Ascending aorta (tissue), 2 donors: Measurements from ENCODE around the gene NBL1. TPM values are rescaled to one million over a fixed set of nuclear protein-coding genes. Genes with fewer than 3 reads are reported as not detected.

ENCODE experiments used
- DNase-seq, 2 donors: peaks; one replicate each; pipeline ENCODE4 v3.0.0-alpha.2; 2019; ENCODE audit warnings: low spot score in 2 of 2
- H3K27ac ChIP-seq, 2 donors: fragments of 200-600 bp; sonication (generic); one replicate each; pipeline ENCODE4 v1.5.1; 2016 to 2017; ENCODE audit warnings: mild to moderate bottlenecking in 1 of 2
- H3K27me3 ChIP-seq: fragments of 200-600 bp; sonication (generic); one replicate; pipeline ENCODE4 v1.5.1; 2017
- H3K36me3 ChIP-seq, 2 donors: fragments of 200-600 bp; sonication (generic); one replicate each; pipeline ENCODE4 v1.5.1; 2016
- H3K4me1 ChIP-seq, 2 donors: fragments of 200-600 bp; sonication (generic); one replicate each; pipeline ENCODE4 v1.5.1; 2016 to 2017; ENCODE audit warnings: mild to moderate bottlenecking in 1 of 2
- H3K4me3 ChIP-seq, 2 donors: fragments of 200-600 bp; sonication (generic); one replicate each; pipeline ENCODE4 v1.5.1; 2016 to 2017; ENCODE audit warnings: mild to moderate bottlenecking in 1 of 2
- H3K9me3 ChIP-seq, 2 donors: fragments of 200-600 bp; sonication (generic); one replicate each; pipeline ENCODE4 v1.5.1; 2016
- intact Hi-C: fragments of 100-400 bp; cut with DNase I; formaldehyde crosslinking; loops from one replicate; pipeline ENCODE4 v1.15.1; 2023
- total RNA-seq: library from RNA; depleted of rRNA; stranded (reverse); fragments of >200 nt; gene quantifications from one replicate; pipeline ENCODE4 v1.1.0, GENCODE V29; 2016
- TF ChIP-seq, protein P1 (sequence below), 3 experiments: fragments of 200-600 bp in 2 of 3; fragments of 450-650 bp in 1 of 3; sonication (generic) in 2 of 3; IDR thresholded peaks; one replicate each; pipeline ENCODE4 v1.5.1; 2016 to 2019; ENCODE audit warnings: antibody characterized with exemption in 3 of 3, mild to moderate bottlenecking in 1 of 3, moderate library complexity in 1 of 3

Gene NBL1
- total RNA-seq, 1 donor from 2014 or later: 157 TPM

DNA sequence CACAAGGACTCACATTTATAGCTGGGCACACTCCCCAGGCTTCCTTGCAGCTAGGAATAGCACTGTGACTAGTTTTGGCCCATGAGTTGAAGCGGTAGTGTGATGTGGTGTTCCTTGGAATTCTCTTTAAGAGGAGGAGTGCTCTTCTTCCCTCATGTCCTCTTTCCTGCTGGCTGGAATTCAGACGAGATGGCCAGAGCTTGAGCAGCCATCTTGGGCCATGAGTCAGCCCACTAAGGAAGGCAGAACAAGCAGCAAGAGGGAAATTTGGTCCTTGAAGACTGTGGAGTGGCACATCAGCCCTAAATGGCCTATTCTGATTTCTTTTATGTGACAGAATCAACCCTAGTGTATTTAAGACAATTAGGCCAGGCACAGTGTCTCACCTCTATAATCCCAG is 40.6 kb downstream of the NBL1 start:
- Histone ChIP-seq H3K27ac (no peak overlapping the region), H3K9me3 (no peaks in the 10 kb centered on the region), H3K4me1 (no peaks in the 10 kb centered on the region), H3K27me3 (no peaks in the 10 kb centered on the region), H3K4me3 (no peak overlapping the region), H3K36me3 (peaks cover 48 to 51% of the 10 kb centered on the region in 2 donors)
- intact Hi-C loops: no loop called here
- DNase-seq: no peak
- TF ChIP-seq, protein P1, sequence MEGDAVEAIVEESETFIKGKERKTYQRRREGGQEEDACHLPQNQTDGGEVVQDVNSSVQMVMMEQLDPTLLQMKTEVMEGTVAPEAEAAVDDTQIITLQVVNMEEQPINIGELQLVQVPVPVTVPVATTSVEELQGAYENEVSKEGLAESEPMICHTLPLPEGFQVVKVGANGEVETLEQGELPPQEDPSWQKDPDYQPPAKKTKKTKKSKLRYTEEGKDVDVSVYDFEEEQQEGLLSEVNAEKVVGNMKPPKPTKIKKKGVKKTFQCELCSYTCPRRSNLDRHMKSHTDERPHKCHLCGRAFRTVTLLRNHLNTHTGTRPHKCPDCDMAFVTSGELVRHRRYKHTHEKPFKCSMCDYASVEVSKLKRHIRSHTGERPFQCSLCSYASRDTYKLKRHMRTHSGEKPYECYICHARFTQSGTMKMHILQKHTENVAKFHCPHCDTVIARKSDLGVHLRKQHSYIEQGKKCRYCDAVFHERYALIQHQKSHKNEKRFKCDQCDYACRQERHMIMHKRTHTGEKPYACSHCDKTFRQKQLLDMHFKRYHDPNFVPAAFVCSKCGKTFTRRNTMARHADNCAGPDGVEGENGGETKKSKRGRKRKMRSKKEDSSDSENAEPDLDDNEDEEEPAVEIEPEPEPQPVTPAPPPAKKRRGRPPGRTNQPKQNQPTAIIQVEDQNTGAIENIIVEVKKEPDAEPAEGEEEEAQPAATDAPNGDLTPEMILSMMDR (IDR thresholded peaks at IDR 0.05): no peak

DNA sequence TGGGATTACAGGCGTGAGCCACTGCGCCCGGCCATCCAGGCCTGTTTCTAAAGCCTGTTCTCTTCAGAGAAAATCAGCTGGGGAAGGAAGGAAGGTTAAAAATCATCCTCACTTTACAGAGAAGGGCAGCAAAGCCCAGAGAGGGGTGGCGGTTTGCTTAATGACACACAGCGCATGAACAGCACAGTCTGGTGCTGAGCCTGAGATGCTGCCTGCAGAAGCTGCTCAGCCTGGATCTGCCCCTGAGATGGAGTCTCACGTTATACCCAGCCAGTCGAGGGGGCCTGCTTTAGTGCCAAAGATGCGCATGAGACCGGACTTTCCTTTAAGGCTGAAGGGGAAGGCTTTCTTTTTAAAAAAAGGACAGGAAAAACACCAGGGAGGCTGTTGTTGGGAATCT is 41.9 kb downstream of the NBL1 start:
- DNase-seq: no peak
- H3K4me1 ChIP-seq: no peaks in the 10 kb centered on the region
- intact Hi-C loops: no loop called here
- H3K27me3 ChIP-seq: no peaks in the 10 kb centered on the region
- H3K9me3 ChIP-seq: no peaks in the 10 kb centered on the region
- H3K4me3 ChIP-seq: no peak overlapping the region
- H3K36me3 ChIP-seq: peaks cover 55 to 57% of the 10 kb centered on the region in 2 donors
- TF ChIP-seq, protein P1 (IDR thresholded peaks at IDR 0.05): no peak
- no peak overlapping the region for H3K27ac ChIP-seq

DNA sequence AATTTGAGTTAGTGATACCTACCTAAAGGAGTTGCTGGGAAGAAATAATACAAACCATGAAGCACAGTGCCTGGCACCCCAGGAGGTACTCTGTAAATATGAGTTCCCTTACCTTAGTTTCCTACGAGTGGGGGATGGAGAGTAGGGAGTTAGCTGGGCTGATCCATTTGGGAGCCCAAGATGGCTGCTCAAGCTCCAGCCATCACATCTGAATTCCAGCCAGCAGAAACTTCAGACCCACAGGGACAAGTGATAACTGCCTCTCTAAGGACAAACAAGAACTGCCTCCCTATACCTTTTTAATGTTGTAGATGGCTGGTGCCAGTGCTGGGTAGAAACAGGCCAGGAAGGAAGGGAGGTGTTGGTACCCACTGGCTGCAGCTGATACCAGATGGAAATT is 43.3 kb downstream of the NBL1 start:
- intact Hi-C loops: no loop called here
- peaks cover 52 to 59% of the 10 kb centered on the region in 2 donors for H3K36me3 ChIP-seq
- TF ChIP-seq, protein P1 (IDR thresholded peaks at IDR 0.05): no peak
- no peaks in the 10 kb centered on the region for H3K27me3 ChIP-seq
- no peaks in the 10 kb centered on the region for H3K9me3 ChIP-seq
- no peak for DNase-seq
- H3K4me3 ChIP-seq: no peak overlapping the region
- H3K27ac ChIP-seq: no peak overlapping the region
- no peaks in the 10 kb centered on the region for H3K4me1 ChIP-seq

DNA sequence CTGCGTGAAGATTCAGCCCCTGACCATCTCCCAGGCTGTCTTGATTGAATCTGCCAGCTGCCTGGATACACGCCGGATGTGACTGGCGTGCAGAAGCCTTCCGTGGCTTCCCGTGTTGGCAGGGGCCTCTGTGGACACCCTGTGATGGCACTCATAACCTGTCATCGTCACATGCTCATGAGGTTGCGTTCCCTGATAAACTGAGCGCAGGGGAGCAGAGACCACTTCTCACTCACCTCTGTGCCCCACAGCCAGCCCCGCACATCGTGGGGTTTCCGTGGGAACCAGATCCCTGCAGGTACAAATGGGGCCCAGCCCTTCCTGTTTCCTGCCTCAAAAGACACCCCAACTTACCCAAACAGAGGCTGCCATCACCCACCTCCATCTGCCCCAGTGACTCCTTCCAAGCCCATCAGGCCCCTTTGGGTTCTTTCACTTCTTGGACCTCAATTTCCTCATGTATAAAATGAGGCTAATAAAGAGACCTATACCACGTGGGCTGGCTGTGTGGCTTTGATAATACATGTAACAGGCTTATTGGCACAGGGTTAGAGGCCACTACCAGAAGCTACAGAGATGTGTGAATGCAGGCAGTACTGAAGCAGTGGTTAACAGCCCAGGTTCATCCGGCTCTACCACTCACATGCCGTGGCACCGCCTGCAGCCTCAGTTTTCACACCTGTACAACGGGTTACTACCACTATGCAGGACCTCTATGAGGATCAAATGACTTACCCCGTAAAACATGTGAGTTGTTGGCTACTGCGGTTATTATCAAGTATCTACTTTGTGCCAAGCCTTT is 44.1 kb downstream of the NBL1 start:
- no peaks in the 10 kb centered on the region for H3K27me3 ChIP-seq
- H3K36me3 ChIP-seq: peaks cover 47 to 52% of the 10 kb centered on the region in 2 donors
- intact Hi-C loops: no loop called here
- no peak overlapping the region for H3K27ac ChIP-seq
- no peak overlapping the region for H3K4me3 ChIP-seq
- no peaks in the 10 kb centered on the region for H3K4me1 ChIP-seq
- TF ChIP-seq, protein P1 (IDR thresholded peaks at IDR 0.05): no peak
- no peaks in the 10 kb centered on the region for H3K9me3 ChIP-seq
- no peak for DNase-seq

DNA sequence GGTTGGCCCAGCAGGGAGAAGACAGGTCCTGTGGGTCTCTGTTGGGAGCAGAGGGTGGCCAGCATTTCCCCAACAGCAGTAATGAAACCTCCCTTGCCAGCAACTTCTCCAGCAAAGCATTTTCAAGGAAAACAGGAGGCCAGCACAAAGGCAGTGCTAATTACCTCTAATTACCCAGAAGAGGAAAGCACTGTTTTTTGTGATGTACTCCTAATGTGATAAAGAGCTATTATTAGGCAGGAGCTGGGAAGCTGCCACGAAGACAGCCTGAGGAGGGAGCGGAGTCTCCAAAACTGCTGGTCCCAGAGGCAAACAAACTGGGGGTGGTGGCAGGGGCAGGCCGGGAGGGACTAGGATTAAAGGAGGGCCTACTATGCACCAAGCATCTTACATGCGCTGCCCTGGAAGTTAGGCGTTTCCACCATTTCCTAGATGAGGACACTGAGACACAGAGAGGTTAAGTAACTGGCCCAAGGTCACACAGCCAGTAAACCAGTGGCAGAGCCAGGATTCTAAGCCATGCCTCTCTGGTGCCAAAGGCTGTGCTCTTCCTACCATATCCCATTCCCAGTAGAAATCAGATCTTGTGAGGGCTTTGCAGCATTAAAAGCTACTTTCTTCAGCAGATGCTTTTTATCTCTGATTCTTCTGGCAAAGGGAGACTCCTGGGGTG is 45.1 kb downstream of the NBL1 start:
- Histone ChIP-seq H3K36me3 (peaks cover 53 to 60% of the 10 kb centered on the region in 2 donors), H3K9me3 (no peaks in the 10 kb centered on the region), H3K27ac (no peak overlapping the region), H3K27me3 (no peaks in the 10 kb centered on the region), H3K4me1 (no peaks in the 10 kb centered on the region), H3K4me3 (no peak overlapping the region)
- DNase-seq: no peak
- intact Hi-C loops: no loop called here
- TF ChIP-seq, protein P1 (IDR thresholded peaks at IDR 0.05): no peak
